GM18502 (cell line): Measurements from ENCODE around the gene ATP1B4.

Experiments used
- ATAC-seq: cut with Tn5 transposase; IDR thresholded peaks from one replicate; pipeline ENCODE4 v1.9.1; 2021; ENCODE audit warnings: mild to moderate bottlenecking; ENCODE audit not compliant: unreplicated experiment, poor library complexity

The ATP1B4 gene

GRCh38 chrX:120372667-120373370, 10.9 kb downstream of the ATP1B4 start:
- no peak for ATAC-seq

DNA sequence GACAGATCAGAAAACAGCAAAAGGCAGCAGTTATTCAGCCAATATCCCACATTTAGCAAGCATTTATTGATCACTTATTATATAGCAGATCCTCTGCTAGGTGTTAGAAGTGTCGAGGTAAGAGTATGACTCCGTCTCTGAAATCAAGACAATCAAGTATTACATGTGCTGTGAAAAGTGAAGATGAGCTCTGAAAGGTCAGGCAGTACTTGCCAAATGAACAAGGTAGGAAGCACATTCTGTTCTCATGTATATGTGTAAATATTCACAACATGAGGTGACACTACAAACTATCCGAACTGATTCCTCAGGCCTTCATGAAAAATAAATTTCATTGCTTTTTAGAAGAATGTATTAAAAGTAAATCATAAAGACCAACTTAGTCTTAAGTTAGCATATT, 15.3 kb downstream of the ATP1B4 start:
- ATAC-seq = no peak

- no peak for ATAC-seq
These were observed 15.8 kb downstream of the ATP1B4 start for GRCh38 chrX:120377715-120378114.

DNA sequence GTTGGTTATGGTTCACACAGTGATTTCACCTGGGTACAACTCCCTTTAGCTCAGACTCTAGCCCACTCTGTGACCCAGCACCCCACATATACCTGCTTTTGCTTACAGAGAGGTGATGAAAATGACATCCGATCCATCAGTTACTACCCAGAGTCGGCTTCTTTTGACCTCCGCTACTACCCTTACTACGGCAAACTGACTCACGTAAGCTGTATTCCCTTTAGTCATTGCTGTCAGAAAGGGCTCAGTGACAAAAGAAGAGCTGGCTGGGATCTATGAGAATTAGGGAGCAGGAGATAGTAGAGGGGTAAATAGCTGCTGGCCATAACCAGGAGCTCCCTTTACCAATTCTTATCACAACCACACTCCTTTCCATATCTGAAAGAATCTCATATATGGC, 16.7 kb downstream of the ATP1B4 start:
- ATAC-seq = no peak

GRCh38 chrX:120379937-120380681, 18.2 kb downstream of the ATP1B4 start:
- ATAC-seq = no peak

DNA sequence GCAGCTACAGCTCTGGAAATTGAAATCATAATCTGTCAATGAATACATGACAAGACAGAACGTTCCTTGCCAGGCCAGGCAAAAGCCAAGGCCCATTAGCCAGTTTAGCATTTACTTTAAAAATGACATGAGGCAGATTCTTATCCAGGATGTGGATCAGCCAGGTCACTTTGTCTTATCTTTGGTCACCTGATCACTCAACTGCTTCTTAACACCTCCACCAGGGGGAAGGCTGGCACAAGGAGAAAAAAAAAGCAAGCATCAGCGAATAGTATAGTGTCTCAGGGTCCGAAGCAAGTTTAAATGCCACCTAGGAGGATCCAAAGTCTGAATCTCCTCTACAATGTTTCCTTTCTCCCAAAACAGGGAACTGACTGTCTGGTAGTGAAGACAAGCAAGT, 18.8 kb downstream of the ATP1B4 start:
- ATAC-seq = no peak

DNA sequence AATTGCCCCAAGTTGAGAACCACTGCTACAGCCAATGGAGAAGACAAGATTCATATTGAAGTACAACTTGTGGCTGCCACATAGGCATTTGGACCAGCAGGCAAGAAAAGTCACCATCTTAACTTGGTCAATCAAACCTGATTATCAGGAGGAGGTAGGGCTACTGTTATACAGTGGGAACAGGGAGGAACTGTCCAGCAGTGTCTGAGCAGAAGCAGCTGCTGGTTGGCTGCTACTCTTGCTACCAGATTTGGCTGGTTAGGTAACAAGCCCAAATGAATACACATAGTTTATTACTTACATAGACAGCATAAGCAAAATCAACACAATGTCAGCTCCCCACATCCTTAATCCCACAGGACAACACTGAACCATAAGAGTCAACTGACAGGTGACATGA, 39.4 kb downstream of the ATP1B4 start:
- no peak for ATAC-seq

DNA sequence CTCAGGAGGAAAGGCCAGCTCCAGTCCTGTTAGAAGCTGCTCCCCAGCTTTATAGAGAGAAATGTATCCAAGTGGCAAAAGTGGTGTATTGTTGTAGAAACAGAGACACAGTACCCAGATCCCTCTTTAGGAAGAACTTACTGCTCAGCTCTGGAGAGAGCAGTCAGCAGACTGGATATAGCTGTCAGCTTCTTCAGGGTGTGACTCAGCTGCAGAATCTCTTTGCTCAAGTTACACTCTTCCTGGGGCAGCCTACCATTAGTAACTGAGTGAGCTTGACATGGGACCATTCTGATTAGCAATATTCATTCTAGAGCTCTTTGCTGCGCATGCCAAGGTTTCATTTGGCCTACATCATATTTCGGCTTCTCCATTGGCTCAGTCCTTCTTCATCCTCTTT, 40.5 kb downstream of the ATP1B4 start:
- ATAC-seq = no peak

GRCh38 chrX:120406638-120407037, 44.7 kb downstream of the ATP1B4 start:
- ATAC-seq = no peak

GRCh38 chrX:120408168-120408567, 46.3 kb downstream of the ATP1B4 start:
- ATAC-seq = no peak

- peak; percentile 77 for ATAC-seq
These were observed 57.6 kb downstream of the ATP1B4 start for GRCh38 chrX:120419463-120419862.

DNA sequence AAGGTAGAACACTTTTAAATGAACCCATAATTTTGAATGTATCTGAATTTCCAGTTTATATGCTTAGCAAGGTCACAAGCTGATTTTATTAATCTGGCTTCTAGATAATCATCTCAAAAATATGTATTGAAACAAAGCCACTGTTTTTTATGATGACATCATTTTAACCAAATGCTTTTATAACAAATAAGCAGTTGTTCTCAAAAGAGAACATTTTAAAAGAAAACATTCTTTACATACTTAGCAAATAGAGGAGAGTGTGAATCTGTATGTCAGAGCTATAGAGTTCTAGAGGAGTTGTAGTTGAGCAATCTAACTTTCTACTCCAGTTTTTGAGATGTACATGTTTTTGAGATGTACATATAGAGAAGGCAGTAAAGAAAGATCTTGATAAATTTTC, 64.7 kb downstream of the ATP1B4 start:
- no peak for ATAC-seq

- ATAC-seq = no peak
These were observed 66.4 kb downstream of the ATP1B4 start for GRCh38 chrX:120428309-120428708.

DNA sequence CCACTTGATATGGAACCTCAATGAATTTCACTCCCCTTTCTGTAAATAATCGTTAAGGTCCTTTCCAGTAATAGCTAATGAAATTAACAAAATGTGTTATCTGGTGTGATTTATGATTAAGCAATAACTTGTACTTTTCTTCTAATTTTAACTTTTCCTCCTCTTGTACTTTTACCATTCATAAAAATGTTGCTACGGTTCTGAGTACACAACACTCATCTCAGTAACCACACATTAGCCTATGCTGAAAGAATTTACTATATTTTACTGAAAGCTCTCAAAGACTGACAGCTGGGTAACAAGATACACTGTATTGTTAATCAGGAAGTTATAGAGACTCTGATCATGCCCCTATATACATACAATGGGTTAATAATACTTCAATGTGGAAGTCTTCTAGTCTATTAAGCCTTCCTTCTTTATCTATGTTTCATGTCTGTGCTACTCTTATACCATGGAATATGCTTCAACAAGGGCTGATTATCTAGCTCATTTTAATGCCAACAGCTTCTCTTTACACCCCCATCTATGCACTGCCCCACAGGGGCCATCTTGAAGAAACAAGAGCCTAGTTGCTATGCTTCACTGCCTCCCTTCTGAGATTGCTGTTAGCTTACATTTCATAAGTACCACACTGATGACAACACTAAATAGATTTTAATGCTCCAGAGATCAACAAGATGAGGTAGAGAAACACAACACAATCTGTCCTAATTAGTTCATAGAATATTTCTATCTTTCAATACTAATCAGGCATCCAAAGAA, 68.1 kb downstream of the ATP1B4 start:
- peak; percentile 48 for ATAC-seq
